ENCODE measurements around the gene GUCA1A. TPM values are rescaled to one million over a fixed set of nuclear protein-coding genes. Genes with fewer than 3 reads are reported as not detected.

Gene GUCA1A
- total RNA-seq, 2 experiments from 2014 or later = not detected

DNA sequence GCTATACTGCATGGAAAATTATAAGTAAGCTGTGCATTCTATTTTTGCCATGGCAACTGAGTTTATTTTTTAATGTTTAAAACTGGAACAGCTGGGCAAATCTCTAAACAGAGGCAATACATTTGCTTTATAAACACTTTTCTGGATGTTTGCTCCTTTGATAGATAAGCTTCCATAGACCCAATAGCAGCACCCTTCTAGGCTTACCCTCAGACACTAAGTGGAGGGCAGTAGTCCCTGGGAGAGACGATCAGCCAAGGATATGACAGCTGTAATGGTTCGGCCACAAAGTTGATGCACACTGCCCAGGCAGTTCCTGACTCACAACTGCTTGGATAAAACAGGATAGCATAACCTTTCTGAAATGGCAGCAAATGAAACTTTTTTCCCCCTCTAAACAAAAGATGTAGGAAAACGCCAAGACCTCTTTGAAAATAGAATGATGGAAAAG, 53.0 kb downstream of the GUCA1A start:
- intact Hi-C loops (cut with micrococcal nuclease; ENCODE audit: unreplicated experiment) = no loop called here
- CTCF ChIA-PET (ENCODE audit: unreplicated experiment) = no interaction called here
- BruUV-seq (replicated peaks) = no TSS peak
- Histone ChIP-seq H3K4me3 (ENCODE audit: low read depth, low read length, poor library complexity, severe bottlenecking) (no peak overlapping the region), H3K9me3 (ENCODE audit: low read length) (no peaks in the 10 kb centered on the region), H3K4me2 (ENCODE audit: low read length) (no peak overlapping the region), H3K9me2 (ENCODE audit: insufficient read depth, low read length) (no peaks in the 10 kb centered on the region), H2AFZ (ENCODE audit: low read length) (no peak overlapping the region), H3K36me3 (ENCODE audit: insufficient read depth, low read length) (no peaks in the 10 kb centered on the region), H3K4me1 (ENCODE audit: insufficient read depth, low read length, poor library complexity, severe bottlenecking) (peaks cover 6% of the 10 kb centered on the region), H3K79me2 (ENCODE audit: insufficient read depth, low read depth, low read length) (no peaks in the 10 kb centered on the region), H4K20me1 (ENCODE audit: insufficient read depth, low read length) (no peaks in the 10 kb centered on the region), H3K27ac (ENCODE audit: low read depth, low read length, poor library complexity, severe bottlenecking) (no peak overlapping the region)
- no peak for DNase-seq (ENCODE audit: low spot score)
- POLR2A ChIA-PET = interaction anchor here (0.6 to 1.8 kb wide), 4 partner anchors 9 to 462 kb away, joined by 3 to 7 read pairs (median 6); partner anchors contain the start of gene TAF8
- TF ChIP-seq, protein P1, sequence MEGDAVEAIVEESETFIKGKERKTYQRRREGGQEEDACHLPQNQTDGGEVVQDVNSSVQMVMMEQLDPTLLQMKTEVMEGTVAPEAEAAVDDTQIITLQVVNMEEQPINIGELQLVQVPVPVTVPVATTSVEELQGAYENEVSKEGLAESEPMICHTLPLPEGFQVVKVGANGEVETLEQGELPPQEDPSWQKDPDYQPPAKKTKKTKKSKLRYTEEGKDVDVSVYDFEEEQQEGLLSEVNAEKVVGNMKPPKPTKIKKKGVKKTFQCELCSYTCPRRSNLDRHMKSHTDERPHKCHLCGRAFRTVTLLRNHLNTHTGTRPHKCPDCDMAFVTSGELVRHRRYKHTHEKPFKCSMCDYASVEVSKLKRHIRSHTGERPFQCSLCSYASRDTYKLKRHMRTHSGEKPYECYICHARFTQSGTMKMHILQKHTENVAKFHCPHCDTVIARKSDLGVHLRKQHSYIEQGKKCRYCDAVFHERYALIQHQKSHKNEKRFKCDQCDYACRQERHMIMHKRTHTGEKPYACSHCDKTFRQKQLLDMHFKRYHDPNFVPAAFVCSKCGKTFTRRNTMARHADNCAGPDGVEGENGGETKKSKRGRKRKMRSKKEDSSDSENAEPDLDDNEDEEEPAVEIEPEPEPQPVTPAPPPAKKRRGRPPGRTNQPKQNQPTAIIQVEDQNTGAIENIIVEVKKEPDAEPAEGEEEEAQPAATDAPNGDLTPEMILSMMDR (conservative IDR thresholded peaks at IDR 0.05; ENCODE audit: low read length) = no peak
- TF ChIP-seq EZH2phosphoT487 (IDR thresholded peaks at IDR 0.05; ENCODE audit: borderline replicate concordance, low read depth, low read length) = no peak

GRCh38 chr6:42226645-42227143, 53.5 kb downstream of the GUCA1A start:
- Histone ChIP-seq H3K79me2 (ENCODE audit: insufficient read depth, low read depth, low read length) (no peaks in the 10 kb centered on the region), H3K4me3 (ENCODE audit: low read depth, low read length, poor library complexity, severe bottlenecking) (no peak overlapping the region), H3K4me1 (ENCODE audit: insufficient read depth, low read length, poor library complexity, severe bottlenecking) (peaks cover 6% of the 10 kb centered on the region), H3K9me3 (ENCODE audit: low read length) (no peaks in the 10 kb centered on the region), H3K36me3 (ENCODE audit: insufficient read depth, low read length) (no peaks in the 10 kb centered on the region), H3K27ac (ENCODE audit: low read depth, low read length, poor library complexity, severe bottlenecking) (no peak overlapping the region), H2AFZ (ENCODE audit: low read length) (no peak overlapping the region), H3K9me2 (ENCODE audit: insufficient read depth, low read length) (no peaks in the 10 kb centered on the region), H3K4me2 (ENCODE audit: low read length) (no peak overlapping the region), H4K20me1 (ENCODE audit: insufficient read depth, low read length) (no peaks in the 10 kb centered on the region)
- no TSS peak for BruUV-seq (replicated peaks)
- DNase-seq (ENCODE audit: low spot score) = no peak
- intact Hi-C loops (cut with micrococcal nuclease; ENCODE audit: unreplicated experiment) = no loop called here
- ChIA-PET CTCF (ENCODE audit: unreplicated experiment) (no interaction called here), POLR2A (interaction anchor here (1.4 to 1.8 kb wide), 3 partner anchors 8 to 176 kb away, joined by 5 to 7 read pairs (median 6); partner anchors contain the start of gene TAF8)
- no peak for TF ChIP-seq EZH2phosphoT487 (IDR thresholded peaks at IDR 0.05; ENCODE audit: borderline replicate concordance, low read depth, low read length)
- TF ChIP-seq, protein P1 (conservative IDR thresholded peaks at IDR 0.05; ENCODE audit: low read length) = no peak

GRCh38 chr6:42227173-42227850, 54.1 kb downstream of the GUCA1A start:
- TSS peak; percentile 36 for BruUV-seq (replicated peaks)
- Histone ChIP-seq H2AFZ (ENCODE audit: low read length) (no peak overlapping the region), H3K4me3 (ENCODE audit: low read depth, low read length, poor library complexity, severe bottlenecking) (no peak overlapping the region), H3K4me2 (ENCODE audit: low read length) (no peak overlapping the region), H3K9me2 (ENCODE audit: insufficient read depth, low read length) (no peaks in the 10 kb centered on the region), H3K36me3 (ENCODE audit: insufficient read depth, low read length) (no peaks in the 10 kb centered on the region), H4K20me1 (ENCODE audit: insufficient read depth, low read length) (no peaks in the 10 kb centered on the region), H3K79me2 (ENCODE audit: insufficient read depth, low read depth, low read length) (no peaks in the 10 kb centered on the region), H3K9me3 (ENCODE audit: low read length) (no peaks in the 10 kb centered on the region), H3K27ac (ENCODE audit: low read depth, low read length, poor library complexity, severe bottlenecking) (no peak overlapping the region), H3K4me1 (ENCODE audit: insufficient read depth, low read length, poor library complexity, severe bottlenecking) (peaks cover 6% of the 10 kb centered on the region)
- intact Hi-C loops (cut with micrococcal nuclease; ENCODE audit: unreplicated experiment) = no loop called here
- CTCF ChIA-PET (ENCODE audit: unreplicated experiment) = no interaction called here
- DNase-seq (ENCODE audit: low spot score) = no peak
- TF ChIP-seq, protein P1 (conservative IDR thresholded peaks at IDR 0.05; ENCODE audit: low read length) = no peak
- no peak for TF ChIP-seq EZH2phosphoT487 (IDR thresholded peaks at IDR 0.05; ENCODE audit: borderline replicate concordance, low read depth, low read length)
- POLR2A ChIA-PET = interaction anchor here (0.5 to 1.6 kb wide), 3 partner anchors 10 to 445 kb away, joined by 4 to 6 read pairs (median 5); partner anchors contain the start of gene TAF8
